Mesenchymal stem cell (in vitro differentiated cells and primary cell): ENCODE results near the gene EGFR.

Experiments
- DNase-seq: peaks from one replicate; pipeline ENCODE4 v3.0.0-alpha.2; 2013
- H2AFZ ChIP-seq: one replicate; pipeline ENCODE4 v1.6.1; 2013; ENCODE audit warnings: low read depth, mild to moderate bottlenecking, control low read depth, inconsistent platforms, low read length, moderate library complexity
- H2AK5ac ChIP-seq: 2 replicates; pipeline ENCODE4 v1.6.1; 2013; ENCODE audit warnings: low read length, moderate library complexity, mild to moderate bottlenecking, inconsistent platforms; ENCODE audit not compliant: severe bottlenecking
- H2BK120ac ChIP-seq: one replicate; pipeline ENCODE4 v1.6.1; 2013; ENCODE audit warnings: low read depth, mild to moderate bottlenecking, inconsistent platforms, low read length, moderate library complexity
- H2BK12ac ChIP-seq, 2 experiments: one replicate each; pipeline ENCODE4 v1.6.1; 2013; ENCODE audit warnings: inconsistent platforms in 2 of 2, low read length in 2 of 2, mild to moderate bottlenecking in 2 of 2, moderate library complexity in 2 of 2, control low read depth in 1 of 2
- H2BK15ac ChIP-seq: one replicate; pipeline ENCODE4 v1.6.1; 2013; ENCODE audit warnings: mild to moderate bottlenecking, low read depth, inconsistent platforms; ENCODE audit not compliant: poor library complexity, severe bottlenecking
- H2BK5ac ChIP-seq: 2 replicates; pipeline ENCODE4 v1.6.1; 2013; ENCODE audit warnings: low read depth, mild to moderate bottlenecking, low read length, control low read depth, inconsistent platforms; ENCODE audit not compliant: poor library complexity, severe bottlenecking
- H3K14ac ChIP-seq, 2 experiments: one replicate each; pipeline ENCODE4 v1.6.1; 2013; ENCODE audit warnings: inconsistent platforms in 2 of 2, low read length in 2 of 2, control low read depth in 1 of 2, mild to moderate bottlenecking in 1 of 2, moderate library complexity in 1 of 2
- H3K18ac ChIP-seq, 2 experiments: one replicate each; pipeline ENCODE4 v1.6.1; 2013; ENCODE audit warnings: inconsistent platforms in 2 of 2, low read length in 2 of 2, control low read depth in 1 of 2, low read depth in 1 of 2, mild to moderate bottlenecking in 1 of 2
- H3K23ac ChIP-seq, 2 experiments: one replicate each; pipeline ENCODE4 v1.6.1; 2013; ENCODE audit warnings: inconsistent platforms in 2 of 2, low read length in 2 of 2, mild to moderate bottlenecking in 2 of 2, moderate library complexity in 2 of 2, control low read depth in 1 of 2
- H3K27ac ChIP-seq: 2 replicates; pipeline ENCODE4 v1.5.1; 2013; ENCODE audit warnings: mild to moderate bottlenecking, moderate library complexity, low read length, control low read depth, inconsistent platforms; ENCODE audit not compliant: poor library complexity, severe bottlenecking
- H3K27me3 ChIP-seq, 2 experiments: 2 replicates each; pipeline versions ENCODE4 v1.6.1 to v1.7.0; 2013; ENCODE audit warnings: low read length in 2 of 2, mild to moderate bottlenecking in 2 of 2, moderate library complexity in 2 of 2, control low read depth in 1 of 2, inconsistent platforms in 1 of 2; ENCODE audit not compliant: control insufficient read depth in 1 of 2, insufficient read depth in 1 of 2
- H3K36me3 ChIP-seq, 2 experiments: 2 replicates each; pipeline versions ENCODE4 v1.6.1 to v1.7.0; 2013; ENCODE audit warnings: low read length in 2 of 2, control low read depth in 1 of 2, inconsistent platforms in 1 of 2, low read depth in 1 of 2, mild to moderate bottlenecking in 1 of 2; ENCODE audit not compliant: insufficient read depth in 2 of 2, control insufficient read depth in 1 of 2
- H3K4ac ChIP-seq, 2 experiments: one replicate each; pipeline ENCODE4 v1.6.1; 2013; ENCODE audit warnings: inconsistent platforms in 2 of 2, low read length in 2 of 2, mild to moderate bottlenecking in 2 of 2, moderate library complexity in 2 of 2, control low read depth in 1 of 2, low read depth in 1 of 2
- H3K4me1 ChIP-seq: 2 replicates; pipeline ENCODE4 v1.6.1; 2013; ENCODE audit warnings: low read depth, low read length, control low read depth; ENCODE audit not compliant: control insufficient read depth, insufficient read depth
- H3K4me2 ChIP-seq: 2 replicates; pipeline ENCODE4 v1.6.1; 2013; ENCODE audit warnings: low read length, mild to moderate bottlenecking, inconsistent platforms; ENCODE audit not compliant: poor library complexity, severe bottlenecking
- H3K4me3 ChIP-seq, 2 experiments: 2 replicates each; pipeline versions ENCODE4 v1.5.1 to v1.7.0; 2013; ENCODE audit warnings: low read length in 2 of 2, mild to moderate bottlenecking in 2 of 2, control low read depth in 1 of 2, low read depth in 1 of 2; ENCODE audit not compliant: insufficient read depth in 1 of 2
- H3K79me1 ChIP-seq: replicated peaks from 2 replicates; pipeline ENCODE4 v1.6.1; 2013; ENCODE audit warnings: mild to moderate bottlenecking, control low read depth, low read length, inconsistent platforms; ENCODE audit not compliant: poor library complexity, severe bottlenecking
- H3K9ac ChIP-seq: 2 replicates; pipeline ENCODE4 v1.7.0; 2013; ENCODE audit warnings: mild to moderate bottlenecking, low read length, moderate library complexity
- H3K9me3 ChIP-seq: 2 replicates; pipeline ENCODE4 v1.7.0; 2013; ENCODE audit warnings: mild to moderate bottlenecking, low read length; ENCODE audit not compliant: control insufficient read depth
- H4K8ac ChIP-seq: one replicate; pipeline ENCODE4 v1.6.1; 2013; ENCODE audit warnings: inconsistent platforms, mild to moderate bottlenecking, low read length, moderate library complexity
- H4K91ac ChIP-seq: one replicate; pipeline ENCODE4 v1.6.1; 2013; ENCODE audit warnings: mild to moderate bottlenecking, low read length, inconsistent platforms
- WGBS: methylation state at CpG from one replicate; pipeline ENCODE4 v1.1.7; 2013; ENCODE audit warnings: mixed read lengths; 5-methylcytosine and 5-hydroxymethylcytosine counted together

EGFR gene

DNA sequence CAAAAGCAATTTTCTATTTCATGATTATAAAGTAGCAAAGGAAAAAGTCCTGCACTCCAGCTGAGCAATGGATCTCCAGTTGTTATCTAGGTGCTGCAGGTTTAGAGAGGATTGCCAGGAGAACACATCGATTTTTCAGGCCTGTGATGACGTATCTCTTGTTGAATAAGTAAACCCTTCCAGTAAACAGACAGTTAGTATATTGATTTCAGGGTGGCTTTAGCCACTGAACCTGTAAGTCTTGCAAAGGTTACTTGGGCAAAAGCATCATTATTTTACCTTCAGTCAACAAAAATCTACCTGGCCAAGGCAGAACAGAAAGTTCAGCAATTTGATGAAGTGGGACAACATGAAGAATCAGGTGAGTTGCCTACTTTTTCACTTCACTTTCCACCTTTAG is 12.3 kb downstream of the EGFR start:
- Histone ChIP-seq H3K79me1 (peaks cover 8% of the 10 kb centered on the region), H3K14ac (no peak overlapping the region), H3K23ac (no peak overlapping the region), H3K18ac (no peak overlapping the region), H3K27me3 (no peaks in the 10 kb centered on the region), H3K9ac (no peak overlapping the region), H3K4me3 (no peak overlapping the region), H2AFZ (no peak overlapping the region), H2BK15ac (no peak overlapping the region), H3K9me3 (no peaks in the 10 kb centered on the region), H2BK120ac (no peak overlapping the region), H2BK12ac (no peak overlapping the region), H4K8ac (no peak overlapping the region), H3K4me1 (peaks cover 21% of the 10 kb centered on the region), H3K4ac (no peak overlapping the region), H2BK5ac (no peak overlapping the region), H4K91ac (no peak overlapping the region), H3K36me3 (peaks cover 5 to 33% of the 10 kb centered on the region in 2 experiments), H3K27ac (no peak overlapping the region), H3K4me2 (no peak overlapping the region), H2AK5ac (no peak overlapping the region)
- WGBS, result 75% methylated on average over 1 of the region's 2 CpGs
- no peak for DNase-seq

DNA sequence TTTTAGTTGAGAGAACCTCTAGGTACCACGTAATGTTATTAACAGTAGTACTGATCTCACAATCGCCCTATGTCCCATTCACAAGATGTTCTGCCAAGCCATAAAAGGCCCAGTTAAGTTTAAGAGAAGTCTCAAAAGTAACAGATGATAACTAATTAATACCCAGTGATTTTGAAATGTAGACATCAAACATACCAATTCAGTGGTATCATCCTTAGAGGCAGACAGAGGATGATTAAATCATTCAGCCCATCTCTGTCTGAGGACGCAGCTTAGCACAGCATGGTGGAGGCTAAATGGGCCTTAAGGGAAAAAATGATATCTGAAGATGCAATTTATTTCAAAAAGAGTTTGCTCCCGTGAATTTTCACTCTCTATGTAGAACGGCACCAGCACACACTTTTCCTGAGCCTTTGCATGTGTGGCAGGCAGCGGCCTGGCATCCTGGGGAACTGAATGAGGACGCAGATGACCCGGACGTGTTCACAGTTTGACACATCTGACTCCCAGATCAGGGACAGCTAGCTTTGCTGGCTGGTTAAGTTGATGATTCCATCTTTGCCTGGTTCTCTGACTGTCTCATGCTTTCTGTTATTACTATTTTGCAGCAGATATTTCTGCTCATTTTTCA is 13.4 kb downstream of the EGFR start:
- Histone ChIP-seq H2AFZ (no peak overlapping the region), H3K9ac (no peak overlapping the region), H3K4me1 (peaks cover 17% of the 10 kb centered on the region), H2BK15ac (no peak overlapping the region), H2BK120ac (no peak overlapping the region), H3K18ac (no peak overlapping the region), H2AK5ac (peak overlapping the region; percentile 49), H2BK5ac (no peak overlapping the region), H3K4me2 (no peak overlapping the region), H4K8ac (no peak overlapping the region), H3K36me3 (peaks cover 5 to 37% of the 10 kb centered on the region in 2 experiments), H3K14ac (no peak overlapping the region), H3K4ac (no peak overlapping the region), H3K4me3 (no peak overlapping the region), H3K79me1 (peaks cover 11% of the 10 kb centered on the region), H3K9me3 (no peaks in the 10 kb centered on the region), H3K27ac (no peak overlapping the region), H4K91ac (no peak overlapping the region), H2BK12ac (no peak overlapping the region), H3K23ac (no peak overlapping the region), H3K27me3 (no peaks in the 10 kb centered on the region)
- 96% methylated on average over 9 of the region's 9 CpGs for WGBS
- no peak for DNase-seq

DNA sequence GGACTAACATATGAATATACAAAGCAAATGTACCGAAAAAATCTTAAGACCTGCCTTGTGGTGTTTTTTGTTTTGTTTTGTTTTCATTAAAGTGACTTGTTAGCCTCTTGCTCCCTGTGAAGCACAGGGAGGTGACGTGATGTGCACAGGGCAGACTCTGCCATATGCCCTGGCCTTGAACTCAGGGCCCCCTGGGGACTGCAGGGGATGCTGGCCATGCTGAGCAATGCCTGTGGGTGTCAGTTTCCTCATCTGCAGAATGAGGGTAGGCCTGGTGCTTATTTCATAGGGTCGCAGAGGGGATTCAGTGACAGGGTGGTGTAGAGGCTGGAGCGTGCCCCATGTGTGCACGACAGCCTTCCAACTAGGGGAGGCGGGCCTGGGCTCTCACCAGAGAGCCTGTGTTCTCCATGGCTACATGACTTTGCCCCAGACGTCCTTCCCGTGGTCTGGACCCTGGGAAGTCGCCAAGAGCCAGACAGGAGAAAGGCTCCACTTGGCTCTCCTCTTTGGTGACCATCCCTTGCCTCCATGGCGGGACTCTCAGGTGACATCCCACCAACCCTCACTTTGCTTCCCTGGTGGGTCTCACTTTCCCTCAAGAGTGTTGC is 14.5 kb downstream of the EGFR start:
- Histone ChIP-seq H2BK120ac (no peak overlapping the region), H3K18ac (peak overlapping the region in 1 of 2 experiments; percentile 27), H3K4me1 (peaks cover 17% of the 10 kb centered on the region), H2BK15ac (no peak overlapping the region), H2BK5ac (no peak overlapping the region), H2AFZ (no peak overlapping the region), H3K9me3 (no peaks in the 10 kb centered on the region), H4K8ac (peak overlapping the region; percentile 51), H4K91ac (no peak overlapping the region), H3K36me3 (peaks cover 9 to 42% of the 10 kb centered on the region in 2 experiments), H3K4ac (no peak overlapping the region), H3K79me1 (peaks cover 19% of the 10 kb centered on the region), H3K23ac (no peak overlapping the region), H3K27ac (no peak overlapping the region), H2BK12ac (no peak overlapping the region), H3K4me2 (no peak overlapping the region), H3K27me3 (no peaks in the 10 kb centered on the region), H3K9ac (no peak overlapping the region), H3K14ac (no peak overlapping the region), H3K4me3 (no peak overlapping the region), H2AK5ac (peak overlapping the region; percentile 57)
- no peak for DNase-seq
- WGBS, result 91% methylated on average over 10 of the region's 10 CpGs

DNA sequence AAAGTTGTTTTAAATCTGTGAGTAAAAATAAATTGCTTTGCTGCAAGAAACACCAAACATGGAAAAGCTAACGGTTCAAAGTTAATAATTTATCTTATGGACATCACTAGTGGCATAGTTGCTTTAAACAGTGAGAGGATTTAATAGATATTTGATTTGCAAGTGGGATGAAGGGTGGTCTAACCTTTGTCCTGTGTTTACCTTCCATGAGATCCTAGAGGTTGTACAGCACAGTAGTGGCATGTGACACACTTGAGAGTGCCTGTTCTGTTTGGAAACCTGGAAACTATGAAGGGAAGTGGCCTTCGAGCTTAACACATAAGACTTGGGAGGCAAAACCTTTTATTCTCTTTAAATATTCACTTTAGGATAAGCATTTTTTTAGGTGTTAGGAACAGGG is 16.0 kb downstream of the EGFR start:
- H3K4me2 ChIP-seq, result no peak overlapping the region
- no peak overlapping the region for H2BK120ac ChIP-seq
- no peak overlapping the region for H3K4me3 ChIP-seq
- H3K23ac ChIP-seq, result no peak overlapping the region
- H2BK5ac ChIP-seq, result no peak overlapping the region
- H3K14ac ChIP-seq, result no peak overlapping the region
- H2BK12ac ChIP-seq, result no peak overlapping the region
- no peak overlapping the region for H3K4ac ChIP-seq
- DNase-seq, result no peak
- H3K9ac ChIP-seq, result no peak overlapping the region
- no peak overlapping the region for H3K18ac ChIP-seq
- peaks cover 21% of the 10 kb centered on the region for H3K79me1 ChIP-seq
- no peaks in the 10 kb centered on the region for H3K27me3 ChIP-seq
- H2AK5ac ChIP-seq, result no peak overlapping the region
- H2BK15ac ChIP-seq, result no peak overlapping the region
- H3K36me3 ChIP-seq, result peaks cover 9 to 49% of the 10 kb centered on the region in 2 experiments
- H3K9me3 ChIP-seq, result no peaks in the 10 kb centered on the region
- 82% methylated on average over 1 of the region's 2 CpGs for WGBS
- peaks cover 17% of the 10 kb centered on the region for H3K4me1 ChIP-seq
- peak overlapping the region; percentile 74 for H3K27ac ChIP-seq
- no peak overlapping the region for H2AFZ ChIP-seq
- H4K91ac ChIP-seq, result no peak overlapping the region
- no peak overlapping the region for H4K8ac ChIP-seq
